Left lobe of liver (tissue), 2 donors: ENCODE results near the gene FAM228B. TPM values are rescaled to one million over a fixed set of nuclear protein-coding genes. Genes with fewer than 3 reads are reported as not detected.
"Not testable (repeated sequence)": the region's sequence is repeated elsewhere in the genome, so short reads cannot be mapped to it uniquely, and the experiment has no call there.

Experiments used
- ATAC-seq: fragments of 200-7000 bp; cut with Tn5 transposase; one replicate; pipeline ENCODE4 v1.9.1; 2020; ENCODE audit warnings: mild to moderate bottlenecking, moderate library complexity
- DNase-seq: peaks from one replicate; pipeline ENCODE4 v3.0.0-alpha.2; 2020; ENCODE audit warnings: low spot score
- total RNA-seq: library from RNA; stranded (reverse); gene quantifications from one replicate; pipeline ENCODE4 v1.2.1, GENCODE V29; 2021
- donor health status: DM: no; HTN: no; CAD: no; lungs with moderate emphysema.
- donor health status: DM: no; HTN: yes; CAD: no.

FAM228B gene
- total RNA-seq, result 2.6 TPM

GRCh38 chr2:24123195-24123921, at the start of gene FAM228B, which contains the start of gene PFN4:
Gene FAM228B (plus strand): TSS chr2:24123469. CDS start chr2:24124362, 893 bp downstream.
Gene PFN4 (minus strand): TSS chr2:24123334. CDS start chr2:24122535, 799 bp downstream.
- DNase-seq (peak; percentile 86), ATAC-seq (peak; percentile 97)

GRCh38 chr2:24073816-24074215, 49.5 kb upstream of the FAM228B start:
- no peak for DNase-seq
- ATAC-seq, result no peak

- DNase-seq, result no peak
- no peak for ATAC-seq
Observed at GRCh38 chr2:24075259-24075658, 48.0 kb upstream of the FAM228B start.

GRCh38 chr2:24075915-24076848, 47.1 kb upstream of the FAM228B start, which contains the start of gene SF3B6:
Gene SF3B6 (minus strand): TSS chr2:24076326. CDS start chr2:24076229, 97 bp downstream.
- peak; percentile 99 for DNase-seq
- peak; percentile 94 for ATAC-seq

- DNase-seq, result no peak
Observed at GRCh38 chr2:24076849-24077534, 46.3 kb upstream of the FAM228B start.

GRCh38 chr2:24077535-24077877, 45.8 kb upstream of the FAM228B start:
- DNase-seq (no peak), ATAC-seq (no peak)

More at GRCh38 chr2:24076849-24077534, 46.3 kb upstream of the FAM228B start:
- ATAC-seq, result no peak

GRCh38 chr2:24077879-24078278, 45.4 kb upstream of the FAM228B start:
- DNase-seq (no peak), ATAC-seq (no peak)

GRCh38 chr2:24080701-24081100, 42.6 kb upstream of the FAM228B start:
- DNase-seq (no peak), ATAC-seq (no peak)

GRCh38 chr2:24082787-24083566, 40.3 kb upstream of the FAM228B start:
- no peak for DNase-seq
- no peak for ATAC-seq

- peak; percentile 82 for ATAC-seq
- no peak for DNase-seq
Observed at GRCh38 chr2:24083567-24084385, 39.5 kb upstream of the FAM228B start.

GRCh38 chr2:24084386-24085199, 38.7 kb upstream of the FAM228B start, which contains the start of gene TP53I3:
Gene TP53I3 (minus strand): TSS chr2:24084834. CDS start chr2:24084326, 508 bp downstream.
- DNase-seq (peak; percentile 92), ATAC-seq (peak; percentile 95)

GRCh38 chr2:24085200-24085489, 38.1 kb upstream of the FAM228B start:
- no peak for DNase-seq
- ATAC-seq, result no peak

- DNase-seq (no peak), ATAC-seq (no peak)
Observed at GRCh38 chr2:24086241-24086640, 37.0 kb upstream of the FAM228B start.

- ATAC-seq, result no peak
Observed at GRCh38 chr2:24087032-24087431, 36.2 kb upstream of the FAM228B start.

GRCh38 chr2:24088821-24089359, 34.4 kb upstream of the FAM228B start:
- DNase-seq (no peak), ATAC-seq (no peak)

More at GRCh38 chr2:24087032-24087431, 36.2 kb upstream of the FAM228B start:
- DNase-seq, result no peak

- DNase-seq, ATAC-seq: not testable (repeated sequence)
Observed at GRCh38 chr2:24093270-24093669, 30.0 kb upstream of the FAM228B start.

GRCh38 chr2:24095171-24095677, 28.0 kb upstream of the FAM228B start:
- DNase-seq, ATAC-seq: not testable (repeated sequence)

- ATAC-seq, DNase-seq: not testable (repeated sequence)
Observed at GRCh38 chr2:24100732-24101131, 22.5 kb upstream of the FAM228B start.
